Endothelial cell of umbilical vein (primary cell): ENCODE measurements around the gene GLUD1.
"Not testable (repeated sequence)": the region's sequence is repeated elsewhere in the genome, so short reads cannot be mapped to it uniquely, and the experiment has no call there.

Source experiments
- CTCF ChIP-seq, 2 donors: IDR thresholded peaks; 1 replicate in 1 of 2; 2 replicates in 1 of 2; pipeline ENCODE4 v1.5.1; 2011; ENCODE audit warnings: low read length in 2 of 2, mild to moderate bottlenecking in 2 of 2, moderate library complexity in 2 of 2, control low read depth in 1 of 2, inconsistent platforms in 1 of 2, low read depth in 1 of 2; ENCODE audit not compliant: insufficient read depth in 1 of 2; ENCODE audit errors: extremely low read depth in 1 of 2
- EZH2 ChIP-seq: IDR thresholded peaks from 2 replicates; pipeline ENCODE4 v1.6.1; 2012; ENCODE audit warnings: borderline replicate concordance, low read depth, mild to moderate bottlenecking, moderate library complexity, low read length, inconsistent platforms; ENCODE audit not compliant: severe bottlenecking
- JUN ChIP-seq: IDR thresholded peaks from 2 replicates; pipeline ENCODE4 v1.6.1; 2011; ENCODE audit warnings: borderline replicate concordance, low read depth; ENCODE audit not compliant: insufficient read length, insufficient read depth
- MYC ChIP-seq: IDR thresholded peaks from one replicate; pipeline ENCODE4 v1.6.1; 2011; ENCODE audit warnings: mild to moderate bottlenecking, low read depth, low read length
- POLR2A ChIP-seq: IDR thresholded peaks from 2 replicates; pipeline ENCODE4 v1.6.1; 2012; ENCODE audit warnings: low read depth, mild to moderate bottlenecking, control low read depth, low read length
- POLR2AphosphoS5 ChIP-seq: IDR thresholded peaks from 2 replicates; pipeline ENCODE4 v1.6.1; 2012; ENCODE audit warnings: low read depth, mild to moderate bottlenecking, control low read depth, low read length, moderate library complexity; ENCODE audit not compliant: insufficient read depth
- TF ChIP-seq, protein P1 (sequence below): IDR thresholded peaks from 2 replicates; pipeline ENCODE4 v1.6.1; 2011; ENCODE audit not compliant: insufficient read depth, insufficient read length

DNA sequence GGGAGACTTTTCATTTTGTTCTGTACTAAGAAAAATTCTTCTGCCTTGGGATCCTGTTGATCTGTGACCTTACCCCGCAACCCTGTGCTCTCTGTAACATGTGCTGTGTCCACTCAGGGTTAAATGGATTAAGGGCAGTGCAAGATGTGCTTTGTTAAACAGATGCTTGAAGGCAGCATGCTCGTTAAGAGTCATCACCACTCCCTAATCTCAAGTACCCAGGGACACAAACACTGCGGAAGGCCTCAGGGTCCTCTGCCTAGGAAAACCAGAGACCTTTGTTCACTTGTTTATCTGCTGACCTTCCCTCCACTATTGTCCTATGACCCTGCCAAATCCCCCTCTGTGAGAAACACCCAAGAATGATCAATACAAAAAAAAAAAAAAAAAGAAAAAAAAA is 13.1 kb downstream of the GLUD1 start:
- not testable (repeated sequence) for TF ChIP-seq CTCF (IDR thresholded peaks at IDR 0.05; ENCODE audit: extremely low read depth in 1 of 2, insufficient read depth in 1 of 2, low read depth in 1 of 2, low read length in 2 of 2); POLR2A; EZH2; MYC; POLR2AphosphoS5; JUN
- TF ChIP-seq, protein P1, sequence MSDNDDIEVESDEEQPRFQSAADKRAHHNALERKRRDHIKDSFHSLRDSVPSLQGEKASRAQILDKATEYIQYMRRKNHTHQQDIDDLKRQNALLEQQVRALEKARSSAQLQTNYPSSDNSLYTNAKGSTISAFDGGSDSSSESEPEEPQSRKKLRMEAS = not testable (repeated sequence)
